ENCODE measurements around the gene KIF3A. TPM values are rescaled to one million over a fixed set of nuclear protein-coding genes. Genes with fewer than 3 reads are reported as not detected.

KIF3A gene
- total RNA-seq, 4 donors from 2014 or later = 1.5 to 32.2 (median 4.0) TPM

- TF ChIP-seq POLR2A (IDR thresholded peaks at IDR 0.05) (peak in 1 of 2 donors; percentile 11), CTCF (IDR thresholded peaks at IDR 0.05) (peak in 2 of 6 experiments; percentile 3 to 19)
- Histone ChIP-seq H3K36me3 (no peaks in the 10 kb centered on the region), H3K9me3 (no peaks in the 10 kb centered on the region), H3K27ac (peak within 1 kb of the TSS; percentile 63 to 83 (median 71)), H3K4me1 (peaks cover 0 to 33% (median 7%) of the 10 kb centered on the region in 4 donors), H3K4me3 (peak within 1 kb of the TSS; percentile 81 to 98 (median 90)), H3K27me3 (no peaks in the 10 kb centered on the region)
- peak in 2 of 3 donors; percentile 67 to 78 for DNase-seq
These were observed 40.1 kb upstream of the KIF3A start, which contains the start of gene SEPTIN8 for GRCh38 chr5:132777209-132778069. Gene SEPTIN8, minus strand, starts transcription at chr5:132777239. Its CDS starts 102 bp downstream, at chr5:132777137.

- H3K9me3 ChIP-seq = no peaks in the 10 kb centered on the region
- H3K4me3 ChIP-seq = peak overlapping the region; percentile 81 to 98 (median 90)
- no peak for TF ChIP-seq CTCF (IDR thresholded peaks at IDR 0.05)
- TF ChIP-seq POLR2A (IDR thresholded peaks at IDR 0.05) = no peak
- peaks cover 0 to 33% (median 7%) of the 10 kb centered on the region in 4 donors for H3K4me1 ChIP-seq
- no peaks in the 10 kb centered on the region for H3K36me3 ChIP-seq
- H3K27ac ChIP-seq = peak overlapping the region; percentile 63 to 83 (median 71)
- no peak for DNase-seq
- no peaks in the 10 kb centered on the region for H3K27me3 ChIP-seq
These were observed 39.5 kb upstream of the KIF3A start for GRCh38 chr5:132776938-132777208.

- Histone ChIP-seq H3K4me1 (peaks cover 0 to 36% (median 7%) of the 10 kb centered on the region in 4 donors), H3K36me3 (no peaks in the 10 kb centered on the region), H3K4me3 (peak overlapping the region; percentile 81 to 98 (median 90)), H3K9me3 (no peaks in the 10 kb centered on the region), H3K27me3 (no peaks in the 10 kb centered on the region), H3K27ac (peak overlapping the region; percentile 63 to 83 (median 71))
- TF ChIP-seq CTCF (IDR thresholded peaks at IDR 0.05) (no peak), POLR2A (IDR thresholded peaks at IDR 0.05) (peak in 1 of 2 donors; percentile 20)
- DNase-seq = peak in 2 of 3 donors; percentile 51 to 57
These were observed 39.0 kb upstream of the KIF3A start for GRCh38 chr5:132776131-132776937.

- no peak for TF ChIP-seq POLR2A (IDR thresholded peaks at IDR 0.05)
- TF ChIP-seq CTCF (IDR thresholded peaks at IDR 0.05) = no peak
- no peaks in the 10 kb centered on the region for H3K36me3 ChIP-seq
- peak overlapping the region in 2 of 4 donors; percentile 3 to 63 for H3K27ac ChIP-seq
- no peaks in the 10 kb centered on the region for H3K27me3 ChIP-seq
- H3K4me1 ChIP-seq = peaks cover 0 to 39% (median 7%) of the 10 kb centered on the region in 4 donors
- H3K9me3 ChIP-seq = no peaks in the 10 kb centered on the region
- DNase-seq = peak in 1 of 3 donors; percentile 41
- H3K4me3 ChIP-seq = peak overlapping the region in 2 of 4 donors; percentile 91 to 98
These were observed 38.2 kb upstream of the KIF3A start for GRCh38 chr5:132775476-132775961.

- Histone ChIP-seq H3K27me3 (no peaks in the 10 kb centered on the region), H3K9me3 (no peaks in the 10 kb centered on the region), H3K4me1 (peaks cover 0 to 39% (median 7%) of the 10 kb centered on the region in 4 donors), H3K36me3 (no peaks in the 10 kb centered on the region), H3K4me3 (no peak overlapping the region), H3K27ac (peak overlapping the region in 1 of 4 donors; percentile 3)
- peak in 1 of 3 donors; percentile 42 for DNase-seq
- TF ChIP-seq POLR2A (IDR thresholded peaks at IDR 0.05) = no peak
- TF ChIP-seq CTCF (IDR thresholded peaks at IDR 0.05) = no peak
These were observed 37.5 kb upstream of the KIF3A start for GRCh38 chr5:132774896-132775295.

All from Peyer's patch (tissue), 4 donors.